Astrocyte (in vitro differentiated cells and primary cell): Measurements from ENCODE around the gene TMEM17. TPM values are rescaled to one million over a fixed set of nuclear protein-coding genes. Genes with fewer than 3 reads are reported as not detected.

Experiments used
- DNase-seq: peaks from one replicate; pipeline ENCODE4 v3.0.0-alpha.2; 2010; ENCODE audit warnings: low read depth
- FAIRE-seq: peaks from 2 replicates; lab custom pipeline; 2011; peaks lifted over from hg19 to GRCh38; lab: Jason Lieb, UNC
- H2AFZ ChIP-seq: 2 replicates; pipeline ENCODE4 v1.6.0; 2012; ENCODE audit warnings: low read depth, low read length, inconsistent platforms
- H3K27ac ChIP-seq: 2 replicates; pipeline ENCODE4 v1.5.1; 2011; ENCODE audit warnings: low read depth, low read length, inconsistent platforms
- H3K27me3 ChIP-seq: 2 replicates; pipeline ENCODE4 v1.6.0; 2011; ENCODE audit warnings: low read length, inconsistent platforms; ENCODE audit not compliant: insufficient read depth
- H3K36me3 ChIP-seq: 2 replicates; pipeline ENCODE4 v1.5.1; 2011; ENCODE audit warnings: low read length, inconsistent platforms; ENCODE audit not compliant: insufficient read depth
- H3K4me1 ChIP-seq: 2 replicates; pipeline ENCODE4 v1.5.1; 2011; ENCODE audit warnings: low read length, inconsistent platforms; ENCODE audit not compliant: insufficient read depth
- H3K4me2 ChIP-seq: 2 replicates; pipeline ENCODE4 v1.6.0; 2012; ENCODE audit warnings: low read length, inconsistent platforms
- H3K4me3 ChIP-seq: 2 replicates; pipeline ENCODE4 v1.5.1; 2011; ENCODE audit warnings: low read depth, mild to moderate bottlenecking, low read length, inconsistent platforms; ENCODE audit not compliant: insufficient read depth
- H3K79me2 ChIP-seq: 2 replicates; pipeline ENCODE4 v1.6.0; 2012; ENCODE audit warnings: mild to moderate bottlenecking, low read length, inconsistent platforms; ENCODE audit not compliant: insufficient read depth
- H3K9ac ChIP-seq: 2 replicates; pipeline ENCODE4 v1.6.0; 2012; ENCODE audit warnings: mild to moderate bottlenecking, low read length, inconsistent platforms
- H3K9me3 ChIP-seq: 2 replicates; pipeline ENCODE4 v1.5.1; 2012; ENCODE audit warnings: low read depth, mild to moderate bottlenecking, low read length, inconsistent platforms; ENCODE audit not compliant: insufficient read depth
- H4K20me1 ChIP-seq: 2 replicates; pipeline ENCODE4 v1.6.0; 2012; ENCODE audit warnings: low read length, inconsistent platforms; ENCODE audit not compliant: insufficient read depth
- H3K27ac Mint-ChIP-seq: one replicate; pipeline ENCODE4 v1.8.0; 2021; ENCODE audit warnings: mild to moderate bottlenecking, mixed read lengths; ENCODE audit not compliant: unreplicated experiment
- H3K27me3 Mint-ChIP-seq: one replicate; pipeline ENCODE4 v1.8.0; 2021; ENCODE audit warnings: low read depth, mixed read lengths; ENCODE audit not compliant: unreplicated experiment
- H3K36me3 Mint-ChIP-seq: one replicate; pipeline ENCODE4 v1.8.0; 2021; ENCODE audit warnings: low read depth, mixed read lengths; ENCODE audit not compliant: unreplicated experiment
- H3K4me1 Mint-ChIP-seq: one replicate; pipeline ENCODE4 v1.8.0; 2021; ENCODE audit warnings: low read depth, mixed read lengths; ENCODE audit not compliant: unreplicated experiment
- H3K4me3 Mint-ChIP-seq: one replicate; pipeline ENCODE4 v1.8.0; 2021; ENCODE audit warnings: mild to moderate bottlenecking, moderate library complexity, mixed read lengths; ENCODE audit not compliant: unreplicated experiment
- H3K9me3 Mint-ChIP-seq: one replicate; pipeline ENCODE4 v1.8.0; 2021; ENCODE audit warnings: mild to moderate bottlenecking, mixed read lengths; ENCODE audit not compliant: unreplicated experiment
- CTCF ChIP-seq: IDR thresholded peaks from 2 replicates; pipeline ENCODE4 v1.5.1; 2011; ENCODE audit warnings: low read depth, mild to moderate bottlenecking, inconsistent platforms, low read length, moderate library complexity; ENCODE audit not compliant: insufficient read depth
- EZH2 ChIP-seq: IDR thresholded peaks from 2 replicates; pipeline ENCODE4 v1.6.1; 2012; ENCODE audit warnings: mild to moderate bottlenecking, low read length, inconsistent platforms; ENCODE audit not compliant: insufficient read depth
- total RNA-seq: library from RNA; stranded (reverse); gene quantifications from 2 replicates; pipeline ENCODE4 v1.2.1, GENCODE V29; 2021

TMEM17 gene
- total RNA-seq, 1 donor from 2014 or later: 2.7 TPM

GRCh38 chr2:62486439-62486765, 19.6 kb downstream of the TMEM17 start:
- Mint-ChIP-seq H3K4me3 (no peak overlapping the region), H3K36me3 (no peaks in the 10 kb centered on the region), H3K4me1 (peaks cover 5% of the 10 kb centered on the region), H3K27ac (no peak overlapping the region), H3K9me3 (no peaks in the 10 kb centered on the region), H3K27me3 (peaks cover 1% of the 10 kb centered on the region)
- Histone ChIP-seq H3K27me3 (no peaks in the 10 kb centered on the region), H2AFZ (no peak overlapping the region), H3K9ac (no peak overlapping the region), H3K4me3 (no peak overlapping the region), H3K9me3 (no peaks in the 10 kb centered on the region), H3K27ac (no peak overlapping the region), H3K79me2 (no peaks in the 10 kb centered on the region), H3K36me3 (no peaks in the 10 kb centered on the region), H4K20me1 (no peaks in the 10 kb centered on the region), H3K4me1 (peaks cover 10% of the 10 kb centered on the region), H3K4me2 (no peak overlapping the region)
- DNase-seq (no peak), FAIRE-seq (no peak)
- no peak for TF ChIP-seq EZH2
- no peak for TF ChIP-seq CTCF

DNA sequence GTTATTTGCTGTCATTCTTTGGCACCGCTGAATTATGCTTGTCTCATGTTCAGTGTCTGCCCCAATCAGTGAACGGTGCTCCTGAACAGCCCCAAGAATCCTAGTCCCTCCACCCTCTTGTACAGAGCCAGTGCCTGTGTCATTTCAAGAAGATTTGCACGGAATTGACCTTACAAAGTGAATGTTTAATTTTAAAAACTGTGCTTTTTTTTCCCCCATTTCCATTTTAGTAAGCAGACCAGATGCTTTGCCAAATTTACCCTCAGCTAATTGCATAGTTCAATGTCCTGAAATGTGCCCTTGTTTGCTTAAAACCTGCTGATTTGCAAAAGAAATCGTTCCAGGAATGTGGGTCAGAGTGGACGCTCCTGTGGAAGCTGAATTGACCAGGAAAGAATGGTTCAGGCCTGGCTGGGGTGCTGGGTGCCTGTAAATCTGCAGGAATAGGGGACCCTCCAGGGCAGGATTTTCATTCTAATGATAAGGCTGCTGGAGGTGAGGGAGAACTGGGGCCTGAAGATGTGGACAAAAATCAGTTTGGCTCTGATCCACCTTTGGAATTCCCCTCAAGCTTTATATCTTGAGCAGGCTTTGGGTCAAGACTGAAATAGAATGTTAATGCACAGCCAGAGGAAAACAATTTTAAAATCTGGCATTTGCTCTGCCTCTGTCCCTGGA, 20.1 kb downstream of the TMEM17 start:
- Mint-ChIP-seq H3K27me3 (peaks cover 1% of the 10 kb centered on the region), H3K36me3 (no peaks in the 10 kb centered on the region), H3K4me1 (peaks cover 5% of the 10 kb centered on the region), H3K27ac (no peak overlapping the region), H3K9me3 (no peaks in the 10 kb centered on the region), H3K4me3 (no peak overlapping the region)
- Histone ChIP-seq H2AFZ (no peak overlapping the region), H3K9ac (no peak overlapping the region), H3K4me3 (no peak overlapping the region), H3K79me2 (no peaks in the 10 kb centered on the region), H3K4me1 (peaks cover 10% of the 10 kb centered on the region), H3K4me2 (no peak overlapping the region), H3K27me3 (no peaks in the 10 kb centered on the region), H3K9me3 (no peaks in the 10 kb centered on the region), H3K27ac (no peak overlapping the region), H3K36me3 (no peaks in the 10 kb centered on the region), H4K20me1 (no peaks in the 10 kb centered on the region)
- no peak for DNase-seq
- no peak for FAIRE-seq
- TF ChIP-seq EZH2 (no peak), CTCF (no peak)

DNA sequence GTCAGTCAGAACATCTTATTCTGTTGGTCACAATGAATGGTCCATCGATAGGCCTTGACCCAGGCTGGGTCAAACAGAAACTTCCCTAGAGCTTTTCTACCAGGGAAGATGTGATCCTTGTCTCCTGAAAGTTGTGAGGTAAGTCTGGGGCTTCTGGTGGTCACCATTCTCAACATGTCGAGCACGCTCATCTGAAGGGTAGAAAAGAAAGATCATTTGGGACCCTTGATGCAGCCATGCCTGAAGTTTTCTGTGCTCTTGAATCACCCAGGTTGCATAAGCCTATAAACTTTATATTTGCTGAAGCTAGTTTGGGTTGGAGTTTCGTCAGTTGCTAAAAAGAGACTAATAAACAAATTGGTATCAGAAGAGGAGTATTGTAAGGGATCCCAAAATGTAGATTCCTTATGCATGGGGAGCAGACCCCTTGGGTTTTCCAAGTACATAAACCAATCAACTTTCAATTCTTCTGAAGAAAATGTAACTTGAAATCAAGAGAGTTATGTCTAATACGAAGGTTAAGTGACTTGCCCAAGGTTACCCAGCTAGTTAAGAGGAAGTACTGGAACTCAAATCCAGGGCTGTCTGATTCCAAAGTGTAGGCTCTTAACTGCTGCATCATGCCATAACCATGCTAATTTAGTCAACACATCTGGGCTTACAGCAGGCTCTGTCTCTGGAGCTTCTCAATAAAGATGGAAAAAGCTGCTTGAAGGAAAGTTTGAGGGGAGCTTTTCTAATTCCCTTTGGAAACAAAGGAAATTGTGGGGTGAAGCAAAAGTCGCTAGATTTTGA, 23.2 kb downstream of the TMEM17 start:
- H3K79me2 ChIP-seq: no peaks in the 10 kb centered on the region
- no peak overlapping the region for H3K27ac ChIP-seq
- H3K4me1 Mint-ChIP-seq: peaks cover 6% of the 10 kb centered on the region
- FAIRE-seq (no peak), DNase-seq (no peak)
- no peak overlapping the region for H3K9ac ChIP-seq
- H3K27me3 Mint-ChIP-seq: peaks cover 1% of the 10 kb centered on the region
- no peaks in the 10 kb centered on the region for H3K36me3 ChIP-seq
- no peak overlapping the region for H2AFZ ChIP-seq
- H3K9me3 ChIP-seq: no peaks in the 10 kb centered on the region
- no peak overlapping the region for H3K4me3 ChIP-seq
- no peaks in the 10 kb centered on the region for H4K20me1 ChIP-seq
- H3K4me2 ChIP-seq: no peak overlapping the region
- H3K27me3 ChIP-seq: no peaks in the 10 kb centered on the region
- H3K36me3 Mint-ChIP-seq: no peaks in the 10 kb centered on the region
- TF ChIP-seq CTCF: no peak
- no peak for TF ChIP-seq EZH2
- no peak overlapping the region for H3K4me3 Mint-ChIP-seq
- peaks cover 3% of the 10 kb centered on the region for H3K4me1 ChIP-seq
- H3K9me3 Mint-ChIP-seq: no peaks in the 10 kb centered on the region
- no peak overlapping the region for H3K27ac Mint-ChIP-seq
